DND-41 (cell line): Measurements from ENCODE around the gene SWI5.

Experiments used
- CTCF ChIP-seq: IDR thresholded peaks from 2 replicates; pipeline ENCODE4 v1.5.1; 2012; ENCODE audit warnings: borderline replicate concordance, low read length, moderate library complexity, mild to moderate bottlenecking; ENCODE audit not compliant: poor library complexity, severe bottlenecking; ENCODE audit errors: extremely low read depth
- EZH2 ChIP-seq: IDR thresholded peaks from 3 replicates; pipeline ENCODE4 v1.6.1; 2012; ENCODE audit warnings: borderline replicate concordance, low read depth, mild to moderate bottlenecking, moderate library complexity, low read length, inconsistent platforms; ENCODE audit not compliant: severe bottlenecking

- TF ChIP-seq EZH2 (no peak), CTCF (no peak)
Observed at GRCh38 chr9:128322404-128323211, 46.5 kb downstream of the SWI5 start, which contains the start of the genes COQ4 and TRUB2.
